ENCODE measurements around the gene NOVA2.

Gene NOVA2

DNA sequence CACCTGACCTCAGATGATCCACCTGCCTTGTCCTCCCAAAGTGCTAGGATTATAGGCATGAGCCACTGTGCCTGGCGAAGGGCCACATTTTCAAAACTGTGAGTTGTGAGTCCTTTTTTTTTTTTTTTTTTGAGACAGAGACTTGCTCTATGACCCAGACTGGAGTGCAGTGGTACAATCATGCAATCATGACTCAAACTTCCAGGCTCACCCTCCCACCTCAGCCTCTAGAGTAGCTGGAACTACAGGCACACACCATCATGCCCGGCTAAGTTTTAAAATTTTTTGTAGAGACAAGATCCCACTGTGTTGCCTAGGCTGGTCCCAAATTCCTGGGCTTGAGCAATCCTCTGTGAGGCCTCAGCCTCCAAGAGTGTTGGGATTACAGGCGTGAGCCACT is 67.4 kb downstream of the NOVA2 start:
- Histone ChIP-seq H3K9me2 (replicated peaks; ENCODE audit: control insufficient read depth, low read length) (no peaks in the 10 kb centered on the region), H3K4me3 (ENCODE audit: low read length) (no peak overlapping the region), H4K20me1 (ENCODE audit: control insufficient read depth, insufficient read depth, low read depth, low read length) (no peaks in the 10 kb centered on the region), H3K79me2 (ENCODE audit: control insufficient read depth, low read length) (peaks cover 11% of the 10 kb centered on the region), H3K27ac (ENCODE audit: low read depth, low read length) (no peak overlapping the region), H3K36me3 (ENCODE audit: control insufficient read depth, low read length) (no peaks in the 10 kb centered on the region; the same call in none of the 2 replicates), H3K4me1 (ENCODE audit: control insufficient read depth, low read length) (peaks cover 11% of the 10 kb centered on the region), H3F3A (ENCODE audit: control insufficient read depth, insufficient read depth) (no peaks in the 10 kb centered on the region), H3K27me3 (ENCODE audit: control insufficient read depth, low read length) (no peaks in the 10 kb centered on the region), H3K4me2 (ENCODE audit: low read length) (no peak overlapping the region), H3K9me3 (ENCODE audit: control insufficient read depth, insufficient read depth, low read length) (no peaks in the 10 kb centered on the region)
- TF ChIP-seq CTCF (IDR thresholded peaks at IDR 0.05; ENCODE audit: low read depth, low read length, poor library complexity, severe bottlenecking) (no peak), EZH2phosphoT487 (IDR thresholded peaks at IDR 0.05; ENCODE audit: borderline replicate concordance, low read length) (no peak)

- H3F3A ChIP-seq (ENCODE audit: control insufficient read depth, insufficient read depth): no peaks in the 10 kb centered on the region
- H3K4me2 ChIP-seq (ENCODE audit: low read length): no peak overlapping the region
- no peaks in the 10 kb centered on the region for H4K20me1 ChIP-seq (ENCODE audit: control insufficient read depth, insufficient read depth, low read depth, low read length)
- TF ChIP-seq CTCF (IDR thresholded peaks at IDR 0.05; ENCODE audit: low read depth, low read length, poor library complexity, severe bottlenecking): no peak
- no peak for TF ChIP-seq EZH2phosphoT487 (IDR thresholded peaks at IDR 0.05; ENCODE audit: borderline replicate concordance, low read length)
- no peak overlapping the region for H3K27ac ChIP-seq (ENCODE audit: low read depth, low read length)
- H3K4me1 ChIP-seq (ENCODE audit: control insufficient read depth, low read length): peaks cover 21% of the 10 kb centered on the region
- H3K9me2 ChIP-seq (replicated peaks; ENCODE audit: control insufficient read depth, low read length): no peaks in the 10 kb centered on the region
- H3K4me3 ChIP-seq (ENCODE audit: low read length): no peak overlapping the region
- peaks cover 11% of the 10 kb centered on the region for H3K36me3 ChIP-seq (ENCODE audit: control insufficient read depth, low read length)
- H3K79me2 ChIP-seq (ENCODE audit: control insufficient read depth, low read length): peaks cover 24% of the 10 kb centered on the region
- H3K9me3 ChIP-seq (ENCODE audit: control insufficient read depth, insufficient read depth, low read length): no peaks in the 10 kb centered on the region
- H3K27me3 ChIP-seq (ENCODE audit: control insufficient read depth, low read length): no peaks in the 10 kb centered on the region
Measured at GRCh38 chr19:45905011-45905410, 68.7 kb downstream of the NOVA2 start.

- H3K9me3 ChIP-seq (ENCODE audit: control insufficient read depth, insufficient read depth, low read length): no peaks in the 10 kb centered on the region
- no peaks in the 10 kb centered on the region for H3F3A ChIP-seq (ENCODE audit: control insufficient read depth, insufficient read depth)
- H3K9me2 ChIP-seq (replicated peaks; ENCODE audit: control insufficient read depth, low read length): no peaks in the 10 kb centered on the region
- H4K20me1 ChIP-seq (ENCODE audit: control insufficient read depth, insufficient read depth, low read depth, low read length): no peaks in the 10 kb centered on the region
- TF ChIP-seq EZH2phosphoT487 (IDR thresholded peaks at IDR 0.05; ENCODE audit: borderline replicate concordance, low read length) (no peak), CTCF (IDR thresholded peaks at IDR 0.05; ENCODE audit: low read depth, low read length, poor library complexity, severe bottlenecking) (no peak)
- H3K36me3 ChIP-seq (ENCODE audit: control insufficient read depth, low read length): peaks cover 25% of the 10 kb centered on the region
- H3K27me3 ChIP-seq (ENCODE audit: control insufficient read depth, low read length): no peaks in the 10 kb centered on the region
- H3K4me1 ChIP-seq (ENCODE audit: control insufficient read depth, low read length): peaks cover 21% of the 10 kb centered on the region
- H3K4me3 ChIP-seq (ENCODE audit: low read length): peak overlapping the region; percentile 88
- H3K79me2 ChIP-seq (ENCODE audit: control insufficient read depth, low read length): peaks cover 27% of the 10 kb centered on the region
- H3K27ac ChIP-seq (ENCODE audit: low read depth, low read length): peak overlapping the region; percentile 54
- peak overlapping the region; percentile 89 for H3K4me2 ChIP-seq (ENCODE audit: low read length)
Measured at GRCh38 chr19:45902651-45903625, 70.7 kb downstream of the NOVA2 start.

All from DOHH2 (cell line).